Measurements from ENCODE around the gene CPLX4. TPM values are rescaled to one million over a fixed set of nuclear protein-coding genes. Genes with fewer than 3 reads are reported as not detected.

CPLX4 gene
- total and polyA plus RNA-seq, 2 donors (not counting 1 experiment from before 2014, with no cell fraction given) = not detected

DNA sequence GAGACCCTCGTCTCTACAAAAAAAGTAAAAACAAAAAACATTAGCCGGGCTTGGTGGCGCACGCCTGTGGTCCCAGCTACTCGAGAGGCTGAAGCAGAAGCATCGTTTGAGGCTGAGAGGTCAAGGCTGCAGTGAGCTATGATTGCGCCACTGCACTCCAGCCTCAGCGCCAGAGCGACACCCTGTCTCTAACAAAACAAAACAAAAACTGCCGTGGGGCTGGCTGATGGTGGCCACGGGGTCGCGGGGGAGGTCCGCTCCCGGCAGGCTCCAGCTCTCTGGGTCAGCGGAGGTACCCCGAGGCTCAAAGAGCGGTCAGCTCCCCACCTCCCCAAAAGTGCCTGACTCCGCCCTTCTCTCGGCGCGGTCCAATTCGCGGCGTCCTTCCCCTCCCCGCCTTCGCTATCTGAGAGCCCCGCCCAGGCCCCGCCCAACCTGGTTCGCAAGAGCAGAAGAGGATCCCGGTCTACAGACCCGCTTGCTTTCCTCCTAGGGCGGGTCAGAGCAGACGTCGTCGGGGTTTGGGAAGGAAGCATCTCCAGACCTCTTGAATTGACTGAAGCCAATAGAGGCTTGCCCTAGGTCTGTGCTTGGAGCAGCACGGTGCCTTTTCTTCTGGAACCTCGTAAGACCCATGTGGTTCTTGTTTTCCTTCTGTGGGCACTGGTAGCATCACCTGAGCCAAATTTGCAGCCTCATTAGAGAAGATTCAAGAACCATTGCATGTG is 53.0 kb downstream of the CPLX4 start:
- WGBS (ENCODE audit: insufficient coverage) = 8% methylated on average over 38 of the region's 38 CpGs
- Mint-ChIP-seq H3K4me1 (peaks cover 30% of the 10 kb centered on the region), H3K4me3 (peak overlapping the region; percentile 69), H3K9me3 (ENCODE audit: insufficient read depth) (no peaks in the 10 kb centered on the region), H3K27ac (no peak overlapping the region), H3K27me3 (peaks cover 63% of the 10 kb centered on the region)
- TF ChIP-seq, protein P1, sequence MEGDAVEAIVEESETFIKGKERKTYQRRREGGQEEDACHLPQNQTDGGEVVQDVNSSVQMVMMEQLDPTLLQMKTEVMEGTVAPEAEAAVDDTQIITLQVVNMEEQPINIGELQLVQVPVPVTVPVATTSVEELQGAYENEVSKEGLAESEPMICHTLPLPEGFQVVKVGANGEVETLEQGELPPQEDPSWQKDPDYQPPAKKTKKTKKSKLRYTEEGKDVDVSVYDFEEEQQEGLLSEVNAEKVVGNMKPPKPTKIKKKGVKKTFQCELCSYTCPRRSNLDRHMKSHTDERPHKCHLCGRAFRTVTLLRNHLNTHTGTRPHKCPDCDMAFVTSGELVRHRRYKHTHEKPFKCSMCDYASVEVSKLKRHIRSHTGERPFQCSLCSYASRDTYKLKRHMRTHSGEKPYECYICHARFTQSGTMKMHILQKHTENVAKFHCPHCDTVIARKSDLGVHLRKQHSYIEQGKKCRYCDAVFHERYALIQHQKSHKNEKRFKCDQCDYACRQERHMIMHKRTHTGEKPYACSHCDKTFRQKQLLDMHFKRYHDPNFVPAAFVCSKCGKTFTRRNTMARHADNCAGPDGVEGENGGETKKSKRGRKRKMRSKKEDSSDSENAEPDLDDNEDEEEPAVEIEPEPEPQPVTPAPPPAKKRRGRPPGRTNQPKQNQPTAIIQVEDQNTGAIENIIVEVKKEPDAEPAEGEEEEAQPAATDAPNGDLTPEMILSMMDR (IDR thresholded peaks at IDR 0.05) = no peak
- no peak for TF ChIP-seq EZH2 (IDR thresholded peaks at IDR 0.05; ENCODE audit: borderline replicate concordance, insufficient read depth, low read depth, low read length, poor library complexity, severe bottlenecking)
- Histone ChIP-seq H3K4me2 (replicated peaks; ENCODE audit: low read depth, low read length, poor library complexity, severe bottlenecking) (peak overlapping the region; percentile 65), H3K9me3 (ENCODE audit: control extremely low read depth in 1 of 3, control insufficient read depth in 2 of 3, insufficient read depth in 1 of 3, low read length in 2 of 3) (peaks cover 0 to 42% (median 0%) of the 10 kb centered on the region in 3 donors), H3K4me1 (ENCODE audit: control insufficient read depth in 2 of 2, insufficient read depth in 2 of 2, low read length in 2 of 2) (peaks cover 37 to 44% of the 10 kb centered on the region in 2 donors), H3K27me3 (replicated peaks in 1 of 4; ENCODE audit: control extremely low read depth in 1 of 4, control insufficient read depth in 3 of 4, insufficient read depth in 4 of 4, low read length in 3 of 4) (peaks cover 0 to 78% (median 54%) of the 10 kb centered on the region in 4 experiments), H4K20me1 (ENCODE audit: control insufficient read depth, insufficient read depth, low read length, poor library complexity, severe bottlenecking) (no peaks in the 10 kb centered on the region), H3K27ac (ENCODE audit: low read length in 2 of 2) (no peak overlapping the region), H3K36me3 (replicated peaks in 1 of 2; ENCODE audit: control extremely low read depth in 1 of 2, control insufficient read depth in 1 of 2, extremely low read depth in 1 of 2, insufficient read depth in 2 of 2, low read length in 1 of 2) (no peaks in the 10 kb centered on the region), H3K79me2 (ENCODE audit: control insufficient read depth, insufficient read depth, low read length) (no peaks in the 10 kb centered on the region), H3K9ac (ENCODE audit: low read length) (peak overlapping the region; percentile 42), H2AFZ (ENCODE audit: insufficient read depth, low read depth, low read length, poor library complexity, severe bottlenecking) (peak overlapping the region; percentile 51), H3K4me3 (ENCODE audit: control extremely low read depth in 1 of 5, extremely low read depth in 1 of 5, insufficient read depth in 1 of 5, low read depth in 2 of 5, low read length in 4 of 5) (peak overlapping the region in 4 of 5 experiments; percentile 21 to 54 (median 46))
- ChIA-PET CTCF (interaction anchor here (1.3 to 1.6 kb wide), 2 partner anchors 12 to 17 kb away, joined by 3 read pairs; no protein-coding TSS in a partner anchor), POLR2A (no interaction called here)
- ATAC-seq (ENCODE audit: low read depth) = peak; percentile 61
- intact Hi-C loops (cut with micrococcal nuclease) = no loop called here
- DNase-seq = peak; percentile 51

DNA sequence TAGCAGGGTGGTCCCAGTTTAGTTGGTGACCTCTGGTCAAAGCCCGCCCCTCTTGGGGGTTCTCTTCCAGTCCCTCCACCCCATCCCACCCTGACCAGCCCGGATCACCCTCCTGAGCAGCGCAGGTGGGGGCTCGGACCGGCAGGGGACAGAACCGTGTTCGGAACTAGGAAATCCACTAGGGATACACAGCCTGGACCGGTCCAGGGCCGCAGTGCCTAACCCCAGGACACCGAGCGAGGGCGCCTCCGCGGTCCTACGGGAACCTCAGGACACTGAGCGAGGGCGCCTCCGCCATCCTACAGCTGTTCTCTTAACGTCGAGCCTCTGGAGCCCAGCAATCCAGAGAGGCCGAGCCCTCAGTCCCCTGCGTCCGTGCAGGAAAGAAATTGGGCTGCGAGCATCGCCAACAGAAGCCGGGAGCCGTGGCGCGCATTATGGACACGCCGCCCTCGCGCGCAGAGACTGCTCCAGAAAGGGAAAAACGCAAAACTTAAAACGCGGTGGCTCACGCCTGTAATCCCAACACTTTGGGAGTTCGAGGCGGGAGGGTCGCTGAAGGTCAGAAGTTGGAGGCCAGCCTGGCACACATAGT is 53.7 kb downstream of the CPLX4 start:
- peak overlapping the region in 3 of 5 experiments; percentile 21 to 54 (median 42) for H3K4me3 ChIP-seq (ENCODE audit: control extremely low read depth in 1 of 5, extremely low read depth in 1 of 5, insufficient read depth in 1 of 5, low read depth in 2 of 5, low read length in 4 of 5)
- H3K9me3 ChIP-seq (ENCODE audit: control extremely low read depth in 1 of 3, control insufficient read depth in 2 of 3, insufficient read depth in 1 of 3, low read length in 2 of 3) = peaks cover 0 to 42% (median 0%) of the 10 kb centered on the region in 3 donors
- H4K20me1 ChIP-seq (ENCODE audit: control insufficient read depth, insufficient read depth, low read length, poor library complexity, severe bottlenecking) = no peaks in the 10 kb centered on the region
- H3K9ac ChIP-seq (ENCODE audit: low read length) = peak overlapping the region; percentile 42
- H3K27me3 ChIP-seq (replicated peaks in 1 of 4; ENCODE audit: control extremely low read depth in 1 of 4, control insufficient read depth in 3 of 4, insufficient read depth in 4 of 4, low read length in 3 of 4) = peaks cover 0 to 71% (median 48%) of the 10 kb centered on the region in 4 experiments
- POLR2A ChIA-PET = no interaction called here
- CTCF ChIA-PET = interaction anchor here (1.3 kb wide), 1 partner anchor 13 kb away, joined by 3 read pairs; no protein-coding TSS in a partner anchor
- no peak overlapping the region for H3K27ac ChIP-seq (ENCODE audit: low read length in 2 of 2)
- WGBS (ENCODE audit: insufficient coverage) = 15% methylated on average over 41 of the region's 41 CpGs
- Mint-ChIP-seq H3K9me3 (ENCODE audit: insufficient read depth) (no peaks in the 10 kb centered on the region), H3K4me1 (peaks cover 29% of the 10 kb centered on the region), H3K27ac (no peak overlapping the region), H3K4me3 (peak overlapping the region; percentile 69), H3K27me3 (peaks cover 61% of the 10 kb centered on the region)
- peaks cover 36 to 42% of the 10 kb centered on the region in 2 donors for H3K4me1 ChIP-seq (ENCODE audit: control insufficient read depth in 2 of 2, insufficient read depth in 2 of 2, low read length in 2 of 2)
- no peaks in the 10 kb centered on the region for H3K36me3 ChIP-seq (replicated peaks in 1 of 2; ENCODE audit: control extremely low read depth in 1 of 2, control insufficient read depth in 1 of 2, extremely low read depth in 1 of 2, insufficient read depth in 2 of 2, low read length in 1 of 2)
- TF ChIP-seq EZH2 (IDR thresholded peaks at IDR 0.05; ENCODE audit: borderline replicate concordance, insufficient read depth, low read depth, low read length, poor library complexity, severe bottlenecking) = no peak
- TF ChIP-seq, protein P1 (IDR thresholded peaks at IDR 0.05) = no peak
- peak overlapping the region; percentile 65 for H3K4me2 ChIP-seq (replicated peaks; ENCODE audit: low read depth, low read length, poor library complexity, severe bottlenecking)
- H2AFZ ChIP-seq (ENCODE audit: insufficient read depth, low read depth, low read length, poor library complexity, severe bottlenecking) = peak overlapping the region; percentile 51
- ATAC-seq (ENCODE audit: low read depth) (no peak), DNase-seq (no peak)
- intact Hi-C loops (cut with micrococcal nuclease) = no loop called here
- H3K79me2 ChIP-seq (ENCODE audit: control insufficient read depth, insufficient read depth, low read length) = no peaks in the 10 kb centered on the region

Measured in B cell (primary cell).